ENCODE measurements around the gene MRPS27.
"Not testable (repeated sequence)": the region's sequence is repeated elsewhere in the genome, so short reads cannot be mapped to it uniquely, and the experiment has no call there.

MRPS27 gene

GRCh38 chr5:72324189-72324825 lies 4.3 kb upstream of the MRPS27 start:
- no peak for DNase-seq

DNA sequence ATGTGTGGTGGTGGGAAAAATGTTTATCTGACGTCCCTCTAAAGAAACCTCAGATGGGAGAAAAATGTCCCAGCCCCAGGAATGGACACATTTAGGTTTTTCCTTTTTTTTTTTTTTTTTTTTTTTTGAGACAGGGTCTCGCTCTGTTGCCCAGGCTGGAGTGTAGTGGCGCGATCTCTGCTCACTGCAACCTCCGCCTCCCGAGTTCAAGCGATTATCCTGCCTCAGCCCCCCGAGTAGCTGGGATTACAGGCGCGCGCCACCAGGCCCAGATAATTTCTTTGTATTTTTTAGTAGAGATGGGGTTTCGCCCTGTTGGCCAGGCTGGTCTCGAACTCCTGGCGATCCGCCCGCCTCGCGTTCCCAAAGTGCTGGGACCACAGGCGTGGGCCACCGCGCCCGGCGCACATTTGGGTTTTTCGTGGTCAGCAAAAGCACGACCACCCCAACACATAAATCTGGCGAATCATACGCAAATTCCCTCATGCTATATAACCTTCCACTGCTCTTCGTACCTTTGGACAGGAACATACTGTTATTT lies 535 bp downstream of the MRPS27 start:
- DNase-seq, result not testable (repeated sequence)

DNA sequence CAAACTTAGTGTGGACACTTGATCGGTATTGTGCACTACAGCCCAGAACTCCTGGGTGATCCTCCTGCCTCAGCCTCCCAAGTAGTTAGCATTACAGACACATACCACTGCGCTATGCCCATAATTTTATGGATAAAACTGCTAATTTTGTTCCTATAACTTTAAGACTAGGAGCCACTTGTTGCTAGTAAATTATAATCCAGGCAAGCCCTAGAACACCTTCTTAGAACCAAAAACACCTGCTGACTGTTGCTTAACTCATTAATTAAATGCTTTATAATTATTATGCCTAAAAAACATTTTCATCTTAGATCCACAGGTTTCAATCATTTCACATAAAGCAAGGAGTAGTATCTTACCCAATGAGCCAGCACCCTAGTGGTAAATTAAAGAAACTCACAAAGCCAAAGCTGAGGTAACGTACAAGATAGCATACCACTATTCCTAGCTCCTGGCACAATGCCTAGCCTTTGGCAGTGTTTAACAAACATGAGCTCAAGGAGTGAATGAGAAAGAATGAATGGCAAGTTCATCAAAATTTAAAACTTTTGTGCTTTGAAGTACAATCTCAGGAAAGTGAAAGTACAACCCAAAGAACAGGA lies 5.4 kb downstream of the MRPS27 start:
- DNase-seq, result peak; percentile 70

- no peak for DNase-seq
Observed at GRCh38 chr5:72313141-72313540, 6.9 kb downstream of the MRPS27 start.

DNA sequence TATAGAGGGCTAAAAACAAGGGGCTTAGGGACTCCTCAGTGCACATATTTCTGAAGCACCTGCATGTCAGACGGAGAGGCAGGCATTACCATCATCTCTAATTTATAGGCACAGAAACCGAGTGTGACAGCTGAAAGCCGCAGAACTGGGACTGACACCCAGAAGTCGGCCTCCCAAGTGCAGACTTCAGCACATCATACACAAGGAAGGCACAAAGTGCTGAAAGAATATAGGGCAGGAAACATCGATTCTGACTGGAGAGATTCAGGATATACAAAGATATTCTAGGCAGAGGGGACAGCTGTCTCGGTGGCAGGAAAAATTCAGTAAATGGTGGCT lies 11.2 kb downstream of the MRPS27 start:
- no peak for DNase-seq

GRCh38 chr5:72307968-72308852 lies 11.8 kb downstream of the MRPS27 start:
- DNase-seq, result peak; percentile 97

DNA sequence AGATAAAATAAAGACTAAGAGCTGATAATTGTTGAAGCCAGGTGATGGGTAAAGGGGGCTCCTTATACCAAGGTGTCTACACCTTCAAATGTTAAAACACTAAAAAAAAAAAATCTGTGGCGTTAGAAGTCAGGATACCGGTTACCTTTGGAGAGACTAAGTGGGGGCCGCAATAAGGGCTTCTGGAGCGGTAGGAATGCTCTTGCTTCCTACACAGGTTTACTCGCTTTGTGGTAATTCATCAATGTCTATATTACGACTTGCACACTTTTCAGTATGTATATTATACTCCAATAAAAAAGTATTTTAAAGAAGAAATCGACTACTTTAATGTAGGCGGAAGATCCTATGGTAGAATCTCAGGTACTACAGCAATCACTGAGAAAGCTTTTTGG lies 12.5 kb downstream of the MRPS27 start:
- DNase-seq, result no peak

- no peak for DNase-seq
Observed at GRCh38 chr5:72305194-72306142, 14.6 kb downstream of the MRPS27 start.

DNA sequence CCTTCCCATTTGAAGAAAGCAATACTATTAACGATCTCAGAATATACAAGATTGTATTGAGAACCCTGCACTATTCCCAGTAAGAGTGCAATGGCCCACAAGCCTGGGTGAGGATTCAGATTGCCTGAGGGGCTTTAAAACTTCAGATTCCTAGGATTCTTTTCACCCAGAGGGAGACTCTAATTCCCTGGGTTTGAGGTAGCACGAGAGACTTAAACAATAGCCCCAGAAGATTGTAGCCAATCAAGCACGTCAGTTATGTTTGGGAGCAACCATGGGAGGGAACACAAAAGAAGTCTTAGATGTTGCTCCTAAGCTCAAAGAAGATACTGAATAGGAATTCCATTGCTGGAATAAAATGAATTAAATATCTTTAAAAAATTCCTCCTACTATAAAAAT lies 17.9 kb downstream of the MRPS27 start:
- DNase-seq, result no peak

GRCh38 chr5:72301557-72301956 lies 18.5 kb downstream of the MRPS27 start:
- no peak for DNase-seq

DNA sequence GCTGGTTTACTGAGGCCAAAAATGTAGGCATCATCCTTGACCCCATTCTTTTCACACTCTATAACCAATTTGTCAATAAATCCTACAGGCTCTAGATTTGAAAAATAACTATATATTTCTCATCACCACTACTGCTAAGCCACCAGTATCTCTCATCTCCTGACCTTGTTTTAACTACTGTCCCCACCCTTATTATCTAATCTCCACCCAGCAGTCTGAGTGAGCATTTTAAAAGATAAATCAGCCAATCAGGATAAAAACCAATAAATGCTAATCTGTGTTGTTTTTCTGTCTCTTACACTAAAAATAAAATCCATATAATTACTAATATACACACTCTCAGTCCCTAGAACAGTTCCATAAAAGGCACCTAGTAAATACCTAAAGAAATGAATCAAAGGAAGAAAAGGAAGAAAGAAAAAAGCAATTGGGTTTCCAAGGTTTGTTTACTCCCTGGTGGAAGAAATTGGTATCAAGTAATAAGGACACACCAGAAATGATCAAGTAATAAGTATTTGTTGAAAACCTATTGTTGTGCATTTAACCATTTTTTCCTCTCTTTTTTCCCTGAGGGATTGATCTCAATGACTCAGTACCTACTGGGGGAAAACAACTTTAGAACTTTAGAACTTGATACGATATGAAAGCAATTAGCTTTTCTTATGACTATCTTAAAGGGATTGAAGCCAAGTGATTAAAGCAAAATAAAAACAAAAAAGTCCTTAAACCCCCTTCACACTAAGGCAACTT lies 19.3 kb downstream of the MRPS27 start:
- no peak for DNase-seq

- no peak for DNase-seq
Observed at GRCh38 chr5:72298711-72299110, 21.3 kb downstream of the MRPS27 start.

- not testable (repeated sequence) for DNase-seq
Observed at GRCh38 chr5:72298136-72298535, 21.9 kb downstream of the MRPS27 start.

GRCh38 chr5:72296256-72296655 lies 23.8 kb downstream of the MRPS27 start:
- no peak for DNase-seq

DNA sequence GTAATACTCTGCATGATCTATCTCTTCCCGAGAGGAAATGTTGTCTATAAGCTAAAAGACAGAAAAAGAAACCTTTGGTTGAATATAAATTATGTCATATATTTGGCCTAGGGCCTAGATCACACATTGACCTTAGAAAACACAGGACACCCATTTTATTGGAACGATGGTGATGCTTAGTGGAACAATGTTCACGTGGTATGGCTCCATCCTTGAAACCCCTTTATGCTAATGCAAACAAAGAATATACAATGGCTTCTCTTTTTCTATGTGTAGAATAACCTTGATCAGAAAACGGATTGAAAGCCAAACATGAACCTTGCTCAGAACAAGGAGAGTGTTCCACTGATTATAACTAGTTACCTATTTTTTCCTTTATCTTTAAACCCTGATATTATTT lies 24.5 kb downstream of the MRPS27 start:
- no peak for DNase-seq

DNA sequence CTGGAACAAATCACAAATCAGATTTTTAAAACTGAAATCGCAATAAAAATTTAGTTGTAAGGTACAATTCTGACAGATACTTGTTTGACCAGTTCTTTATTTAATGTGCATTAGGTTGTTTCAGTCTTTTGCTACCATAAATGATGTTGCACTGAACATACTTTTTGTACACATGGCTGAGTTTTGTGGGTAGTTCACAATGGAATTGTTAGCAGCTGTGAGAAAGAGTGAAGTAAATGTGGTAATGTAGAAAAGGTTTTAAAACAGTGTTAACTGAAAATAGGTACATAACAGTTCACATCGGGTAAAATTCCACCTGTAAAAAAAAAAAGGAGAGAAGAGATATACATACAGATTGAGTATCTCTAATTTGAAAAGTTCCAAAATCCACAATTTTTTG lies 25.6 kb downstream of the MRPS27 start:
- DNase-seq, result no peak

GRCh38 chr5:72293495-72294055 lies 26.5 kb downstream of the MRPS27 start:
- no peak for DNase-seq

- DNase-seq, result no peak
Observed at GRCh38 chr5:72292411-72292810, 27.6 kb downstream of the MRPS27 start.

GRCh38 chr5:72291601-72292000 lies 28.4 kb downstream of the MRPS27 start:
- no peak for DNase-seq

- DNase-seq, result no peak
Observed at GRCh38 chr5:72290356-72291133, 29.5 kb downstream of the MRPS27 start.

- peak; percentile 91 for DNase-seq
Observed at GRCh38 chr5:72288924-72289323, 31.1 kb downstream of the MRPS27 start.
